HEK293 (cell line): ENCODE measurements around the gene MBD4.

ENCODE experiments used
- BCL11B ChIP-seq: fragments of 450-650 bp; formaldehyde crosslinking; IDR thresholded peaks from 2 replicates; pipeline ENCODE4 v1.5.1; 2016; ENCODE audit warnings: low read depth, missing biosample characterization, missing genetic modification characterization
- GLI4 ChIP-seq: fragments of 450-650 bp; formaldehyde crosslinking; IDR thresholded peaks from 2 replicates; pipeline ENCODE4 v1.5.1; 2016; ENCODE audit warnings: missing biosample characterization, missing genetic modification characterization
- HOXC10 ChIP-seq: sonication (generic); formaldehyde crosslinking; IDR thresholded peaks from 2 replicates; pipeline ENCODE4 v1.8.1; 2023; ENCODE audit warnings: mild to moderate bottlenecking, missing genetic modification reagents
- KLF1 ChIP-seq: fragments of 450-650 bp; formaldehyde crosslinking; IDR thresholded peaks from 2 replicates; pipeline ENCODE4 v1.5.1; 2016; ENCODE audit warnings: missing biosample characterization, missing genetic modification characterization
- OVOL3 ChIP-seq: fragments of 450-650 bp; formaldehyde crosslinking; IDR thresholded peaks from 2 replicates; pipeline ENCODE4 v1.5.1; 2016; ENCODE audit warnings: missing biosample characterization, missing genetic modification characterization
- PRDM6 ChIP-seq: fragments of 450-650 bp; formaldehyde crosslinking; IDR thresholded peaks from 2 replicates; pipeline ENCODE4 v1.5.1; 2017; ENCODE audit warnings: missing biosample characterization, missing genetic modification characterization
- REST ChIP-seq: fragments of 450-650 bp; formaldehyde crosslinking; IDR thresholded peaks from 2 replicates; pipeline ENCODE4 v1.5.1; 2016; ENCODE audit warnings: missing biosample characterization, missing genetic modification characterization
- SP2 ChIP-seq: fragments of 450-650 bp; formaldehyde crosslinking; IDR thresholded peaks from 2 replicates; pipeline ENCODE4 v1.5.1; 2016; ENCODE audit warnings: missing biosample characterization, missing genetic modification characterization
- ZBTB17 ChIP-seq: fragments of 450-650 bp; formaldehyde crosslinking; IDR thresholded peaks from 2 replicates; pipeline ENCODE4 v1.5.1; 2016; ENCODE audit warnings: missing biosample characterization, missing genetic modification characterization
- ZEB2 ChIP-seq: fragments of 450-650 bp; formaldehyde crosslinking; IDR thresholded peaks from 2 replicates; pipeline ENCODE4 v1.5.1; 2016; ENCODE audit warnings: missing biosample characterization, missing genetic modification characterization
- ZFHX2 ChIP-seq: fragments of 450-650 bp; formaldehyde crosslinking; conservative IDR thresholded peaks from 2 replicates; pipeline ENCODE4 v1.5.1; 2016; ENCODE audit warnings: missing biosample characterization, missing genetic modification characterization
- ZNF155 ChIP-seq: fragments of 450-650 bp; formaldehyde crosslinking; IDR thresholded peaks from 2 replicates; pipeline ENCODE4 v1.5.1; 2016; ENCODE audit warnings: missing biosample characterization, missing genetic modification characterization
- ZNF169 ChIP-seq: fragments of 450-650 bp; formaldehyde crosslinking; IDR thresholded peaks from 2 replicates; pipeline ENCODE4 v1.5.1; 2016; ENCODE audit warnings: missing biosample characterization, missing genetic modification characterization
- ZNF19 ChIP-seq: fragments of 450-650 bp; formaldehyde crosslinking; IDR thresholded peaks from 2 replicates; pipeline ENCODE4; 2016; ENCODE audit warnings: missing biosample characterization, missing genetic modification characterization, low read depth
- ZNF214 ChIP-seq: fragments of 450-650 bp; formaldehyde crosslinking; IDR thresholded peaks from 2 replicates; pipeline ENCODE4 v1.5.1; 2017; ENCODE audit warnings: missing biosample characterization, mild to moderate bottlenecking, missing genetic modification characterization, borderline replicate concordance
- ZNF221 ChIP-seq: fragments of 450-650 bp; formaldehyde crosslinking; IDR thresholded peaks from 2 replicates; pipeline ENCODE4 v1.5.1; 2017; ENCODE audit warnings: missing biosample characterization, missing genetic modification characterization, borderline replicate concordance
- ZNF24 ChIP-seq: fragments of 450-650 bp; formaldehyde crosslinking; IDR thresholded peaks from 2 replicates; pipeline ENCODE4 v1.5.1; 2016; ENCODE audit warnings: missing biosample characterization, missing genetic modification characterization
- ZNF274 ChIP-seq, 2 experiments: fragments of 200-500 bp in 1 of 2; fragments of 450-650 bp in 1 of 2; sonication (Bioruptor generic) in 1 of 2; formaldehyde crosslinking in 1 of 2; IDR thresholded peaks; 2 replicates each; pipeline versions ENCODE4 v1.5.1 to v1.6.1; 2014 to 2016; ENCODE audit warnings: borderline replicate concordance in 1 of 2, inconsistent platforms in 1 of 2, low read length in 1 of 2, missing biosample characterization in 1 of 2, missing genetic modification characterization in 1 of 2
- ZNF280C ChIP-seq: fragments of 450-650 bp; formaldehyde crosslinking; IDR thresholded peaks from 2 replicates; pipeline ENCODE4 v1.5.1; 2016; ENCODE audit warnings: missing biosample characterization, missing genetic modification characterization
- ZNF354C ChIP-seq: fragments of 450-650 bp; formaldehyde crosslinking; IDR thresholded peaks from 2 replicates; pipeline ENCODE4 v1.5.1; 2016; ENCODE audit warnings: missing biosample characterization, missing genetic modification characterization, low read depth, borderline replicate concordance
- ZNF394 ChIP-seq: fragments of 450-650 bp; formaldehyde crosslinking; IDR thresholded peaks from 2 replicates; pipeline ENCODE4 v1.5.1; 2016; ENCODE audit warnings: missing biosample characterization, missing genetic modification characterization, mild to moderate bottlenecking, moderate library complexity, borderline replicate concordance
- ZNF701 ChIP-seq: fragments of 450-650 bp; formaldehyde crosslinking; IDR thresholded peaks from 2 replicates; pipeline ENCODE4 v1.5.1; 2016; ENCODE audit warnings: missing biosample characterization, missing genetic modification characterization
- ZSCAN30 ChIP-seq: fragments of 450-650 bp; IDR thresholded peaks from 2 replicates; pipeline ENCODE4 v1.5.1; 2018; ENCODE audit warnings: missing biosample characterization, mild to moderate bottlenecking, missing genetic modification characterization, moderate library complexity
- TF ChIP-seq, protein P1 (sequence below): fragments of 450-650 bp; formaldehyde crosslinking; IDR thresholded peaks from 2 replicates; pipeline ENCODE4 v1.5.1; 2017; ENCODE audit warnings: missing biosample characterization, missing genetic modification characterization
- TF ChIP-seq, protein P2 (sequence below): fragments of 450-650 bp; formaldehyde crosslinking; IDR thresholded peaks from 2 replicates; pipeline ENCODE4 v1.5.1; 2016; ENCODE audit warnings: missing biosample characterization, missing genetic modification characterization
- TF ChIP-seq, protein P3 (sequence below): fragments of 450-650 bp; formaldehyde crosslinking; conservative IDR thresholded peaks from 2 replicates; pipeline ENCODE4 v1.5.1; 2016; ENCODE audit warnings: low read depth, missing biosample characterization, missing genetic modification characterization

Gene MBD4

DNA sequence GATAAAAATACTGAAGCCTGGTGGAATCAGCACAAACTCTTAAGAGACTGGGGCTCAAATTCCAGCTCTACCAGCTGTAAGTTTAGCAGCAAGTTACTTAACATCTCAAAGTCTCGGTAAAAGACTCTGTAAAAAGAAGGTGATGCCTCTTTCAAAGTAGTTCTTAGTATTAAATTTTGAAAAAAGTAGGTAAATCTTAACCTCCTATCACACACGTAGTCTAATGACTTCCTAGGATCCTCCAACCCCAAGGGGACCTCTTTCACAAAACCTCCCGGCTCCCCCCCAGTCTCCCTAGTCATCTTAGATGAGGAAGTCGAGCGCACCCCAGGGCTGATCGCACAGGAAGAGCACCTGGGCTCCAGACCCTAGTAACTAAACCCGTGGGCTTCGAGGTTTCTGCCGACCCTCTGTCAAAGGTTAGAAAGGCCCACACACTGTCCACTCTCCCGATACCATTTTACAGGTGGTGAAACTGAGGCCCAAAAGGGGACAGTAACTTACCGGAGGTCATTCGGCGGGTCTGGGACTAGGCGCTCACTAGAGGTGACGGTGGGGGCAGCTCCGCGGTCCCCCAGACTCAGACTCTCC is 427 bp downstream of the MBD4 start (continued):
- TF ChIP-seq ZNF280C (tag by site-specific recombination) (no peak), ZNF24 (no peak), ZNF394 (tag by site-specific recombination) (peak; percentile 54; the same call in 1 of the 2 replicates), ZNF169 (no peak), ZBTB17 (peak; percentile 52), REST (tag by site-specific recombination) (no peak), ZNF155 (tag by site-specific recombination) (no peak), SP2 (tag by site-specific recombination) (no peak), PRDM6 (tag by site-specific recombination) (no peak), ZSCAN30 (tag by site-specific recombination) (0 out of 2 replicates have a peak, but pooled peaks have one; percentile 46), ZEB2 (tag by site-specific recombination) (0 out of 2 replicates have a peak, but pooled peaks have one; percentile 7), KLF1 (tag by site-specific recombination) (no peak), BCL11B (tag by site-specific recombination) (no peak), ZNF274 (IDR thresholded peaks at IDR 0.05; ENCODE audit: low read length) (no peak), ZNF274 (tag by site-specific recombination; IDR thresholded peaks at IDR 0.05; ENCODE audit: borderline replicate concordance) (no peak), ZFHX2 (tag by site-specific recombination) (no peak), ZNF221 (tag by site-specific recombination) (no peak), ZNF354C (tag by site-specific recombination) (no peak), OVOL3 (tag by site-specific recombination) (no peak), HOXC10 (CRISPR knock-in tag) (no peak), ZNF214 (tag by site-specific recombination) (no peak), ZNF701 (no peak), GLI4 (tag by site-specific recombination) (no peak), ZNF19 (tag by site-specific recombination) (no peak)
- TF ChIP-seq, protein P1, sequence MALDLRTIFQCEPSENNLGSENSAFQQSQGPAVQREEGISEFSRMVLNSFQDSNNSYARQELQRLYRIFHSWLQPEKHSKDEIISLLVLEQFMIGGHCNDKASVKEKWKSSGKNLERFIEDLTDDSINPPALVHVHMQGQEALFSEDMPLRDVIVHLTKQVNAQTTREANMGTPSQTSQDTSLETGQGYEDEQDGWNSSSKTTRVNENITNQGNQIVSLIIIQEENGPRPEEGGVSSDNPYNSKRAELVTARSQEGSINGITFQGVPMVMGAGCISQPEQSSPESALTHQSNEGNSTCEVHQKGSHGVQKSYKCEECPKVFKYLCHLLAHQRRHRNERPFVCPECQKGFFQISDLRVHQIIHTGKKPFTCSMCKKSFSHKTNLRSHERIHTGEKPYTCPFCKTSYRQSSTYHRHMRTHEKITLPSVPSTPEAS (tag by site-specific recombination) = 0 out of 2 replicates have a peak, but pooled peaks have one; percentile 12
- TF ChIP-seq, protein P2, sequence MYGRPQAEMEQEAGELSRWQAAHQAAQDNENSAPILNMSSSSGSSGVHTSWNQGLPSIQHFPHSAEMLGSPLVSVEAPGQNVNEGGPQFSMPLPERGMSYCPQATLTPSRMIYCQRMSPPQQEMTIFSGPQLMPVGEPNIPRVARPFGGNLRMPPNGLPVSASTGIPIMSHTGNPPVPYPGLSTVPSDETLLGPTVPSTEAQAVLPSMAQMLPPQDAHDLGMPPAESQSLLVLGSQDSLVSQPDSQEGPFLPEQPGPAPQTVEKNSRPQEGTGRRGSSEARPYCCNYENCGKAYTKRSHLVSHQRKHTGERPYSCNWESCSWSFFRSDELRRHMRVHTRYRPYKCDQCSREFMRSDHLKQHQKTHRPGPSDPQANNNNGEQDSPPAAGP (tag by site-specific recombination) = 0 out of 2 replicates have a peak, but pooled peaks have one; percentile 41
- TF ChIP-seq, protein P3, sequence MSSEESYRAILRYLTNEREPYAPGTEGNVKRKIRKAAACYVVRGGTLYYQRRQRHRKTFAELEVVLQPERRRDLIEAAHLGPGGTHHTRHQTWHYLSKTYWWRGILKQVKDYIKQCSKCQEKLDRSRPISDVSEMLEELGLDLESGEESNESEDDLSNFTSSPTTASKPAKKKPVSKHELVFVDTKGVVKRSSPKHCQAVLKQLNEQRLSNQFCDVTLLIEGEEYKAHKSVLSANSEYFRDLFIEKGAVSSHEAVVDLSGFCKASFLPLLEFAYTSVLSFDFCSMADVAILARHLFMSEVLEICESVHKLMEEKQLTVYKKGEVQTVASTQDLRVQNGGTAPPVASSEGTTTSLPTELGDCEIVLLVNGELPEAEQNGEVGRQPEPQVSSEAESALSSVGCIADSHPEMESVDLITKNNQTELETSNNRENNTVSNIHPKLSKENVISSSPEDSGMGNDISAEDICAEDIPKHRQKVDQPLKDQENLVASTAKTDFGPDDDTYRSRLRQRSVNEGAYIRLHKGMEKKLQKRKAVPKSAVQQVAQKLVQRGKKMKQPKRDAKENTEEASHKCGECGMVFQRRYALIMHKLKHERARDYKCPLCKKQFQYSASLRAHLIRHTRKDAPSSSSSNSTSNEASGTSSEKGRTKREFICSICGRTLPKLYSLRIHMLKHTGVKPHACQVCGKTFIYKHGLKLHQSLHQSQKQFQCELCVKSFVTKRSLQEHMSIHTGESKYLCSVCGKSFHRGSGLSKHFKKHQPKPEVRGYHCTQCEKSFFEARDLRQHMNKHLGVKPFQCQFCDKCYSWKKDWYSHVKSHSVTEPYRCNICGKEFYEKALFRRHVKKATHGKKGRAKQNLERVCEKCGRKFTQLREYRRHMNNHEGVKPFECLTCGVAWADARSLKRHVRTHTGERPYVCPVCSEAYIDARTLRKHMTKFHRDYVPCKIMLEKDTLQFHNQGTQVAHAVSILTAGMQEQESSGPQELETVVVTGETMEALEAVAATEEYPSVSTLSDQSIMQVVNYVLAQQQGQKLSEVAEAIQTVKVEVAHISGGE = peak; percentile 40; the same call in 1 of the 2 replicates
